Measurements from ENCODE around the gene MYO1F. TPM values are rescaled to one million over a fixed set of nuclear protein-coding genes. Genes with fewer than 3 reads are reported as not detected.

Gene MYO1F
- total and polyA plus RNA-seq, 2 of the 13 experiments (the other 11 are each of a cell fraction or from before 2014, with no cell fraction given), result 0.09 to 0.13 TPM

- TF ChIP-seq HNRNPH1 (optimal IDR thresholded peaks at IDR 0.05; ENCODE audit: low read depth, low read length) (no peak), NCOA1 (CRISPR knock-in tag; IDR thresholded peaks at IDR 0.05) (no peak), ZBTB20 (CRISPR knock-in tag; IDR thresholded peaks at IDR 0.05; ENCODE audit: borderline replicate concordance, low read depth) (no peak), FOXJ3 (CRISPR knock-in tag; IDR thresholded peaks at IDR 0.05; ENCODE audit: borderline replicate concordance) (no peak), MAF1 (CRISPR knock-in tag; IDR thresholded peaks at IDR 0.05; ENCODE audit: borderline replicate concordance) (no peak), HNF4G (IDR thresholded peaks at IDR 0.05; ENCODE audit: borderline replicate concordance, low read depth, low read length) (no peak), HNF4G (CRISPR knock-in tag; IDR thresholded peaks at IDR 0.05; ENCODE audit: borderline replicate concordance, low read depth) (no peak), FOXP4 (CRISPR knock-in tag; IDR thresholded peaks at IDR 0.05) (no peak), ZNF383 (CRISPR knock-in tag; IDR thresholded peaks at IDR 0.05; ENCODE audit: borderline replicate concordance) (no peak), ZNF703 (CRISPR knock-in tag; IDR thresholded peaks at IDR 0.05; ENCODE audit: borderline replicate concordance) (no peak; the same call in 1 of the 2 replicates), SMAD9 (CRISPR knock-in tag; IDR thresholded peaks at IDR 0.05) (no peak), PHF8 (CRISPR knock-in tag; IDR thresholded peaks at IDR 0.05) (peak; percentile 84), ZFP62 (CRISPR knock-in tag; IDR thresholded peaks at IDR 0.05) (no peak), SPEN (CRISPR knock-in tag; IDR thresholded peaks at IDR 0.05; ENCODE audit: low read depth) (peak; percentile 96), TP53 (CRISPR knock-in tag; conservative IDR thresholded peaks at IDR 0.05) (no peak), ZBTB39 (CRISPR knock-in tag; IDR thresholded peaks at IDR 0.05) (no peak), ARID4A (CRISPR knock-in tag; IDR thresholded peaks at IDR 0.05; ENCODE audit: borderline replicate concordance) (peak; percentile 88), BORCS8-MEF2B (CRISPR knock-in tag; IDR thresholded peaks at IDR 0.05) (peak; percentile 74; the same call in 1 of the 2 replicates), MED8 (CRISPR knock-in tag; IDR thresholded peaks at IDR 0.05; ENCODE audit: insufficient replicate concordance) (peak; percentile 32), ZNF7 (CRISPR knock-in tag; IDR thresholded peaks at IDR 0.05) (no peak), SYNCRIP (IDR thresholded peaks at IDR 0.05; ENCODE audit: insufficient read depth, low read depth, low read length) (no peak)
These were observed 63.3 kb downstream of the MYO1F start, which contains the start of gene ZNF414 (continued) for GRCh38 chr19:8513687-8514504.

All from HepG2 (cell line).